Endothelial cell of umbilical vein (primary cell): ENCODE data around the gene SMARCAD1. TPM values are rescaled to one million over a fixed set of nuclear protein-coding genes. Genes with fewer than 3 reads are reported as not detected.

ENCODE experiments used
- BruUV-seq: library from RNA; stranded (reverse); fragments of 400-500 nt; replicated peaks from 2 replicates; lab custom pipeline; 2021; lab: Mats Ljungman, UMichigan
- CTCF ChIA-PET: fragments of 300-600, 350-600 bp; sonication (Branson Sonifier 250); formaldehyde crosslinking; loops from one replicate; lab custom pipeline; 2021; ENCODE audit warnings: antibody characterized with exemption, inconsistent platforms; lab: Charles Lee
- POLR2A ChIA-PET: fragments of 300-600, 350-600 bp; sonication (Branson Sonifier 250); formaldehyde crosslinking; loops from one replicate; lab custom pipeline; 2021; ENCODE audit warnings: antibody characterized with exemption, inconsistent platforms; lab: Charles Lee
- DNase-seq: peaks from one replicate; pipeline ENCODE4 v3.0.0-alpha.2; 2011; ENCODE audit warnings: low read depth, low spot score
- FAIRE-seq: peaks from 2 replicates; lab custom pipeline; 2011; peaks lifted over from hg19 to GRCh38; lab: Jason Lieb, UNC
- H2AFZ ChIP-seq: 2 replicates; pipeline ENCODE4 v1.6.0; 2012; ENCODE audit warnings: low read depth, low read length, control low read depth, inconsistent platforms
- H3K27ac ChIP-seq: 2 replicates; pipeline ENCODE4 v1.5.1; 2011; ENCODE audit warnings: low read depth, mild to moderate bottlenecking, control low read depth, low read length, moderate library complexity; ENCODE audit not compliant: insufficient read depth
- H3K27me3 ChIP-seq, 2 experiments: 2 replicates each; pipeline versions ENCODE4 v1.6.0 to v1.6.1; 2011; ENCODE audit warnings: low read length in 2 of 2, mixed read lengths in 1 of 2; ENCODE audit not compliant: control insufficient read depth in 2 of 2, insufficient read depth in 2 of 2
- H3K36me3 ChIP-seq, 2 experiments: 2 replicates in 1 of 2; 3 replicates in 1 of 2; pipeline ENCODE4 v1.5.1; 2011; ENCODE audit warnings: low read length in 2 of 2, mild to moderate bottlenecking in 1 of 2, moderate library complexity in 1 of 2; ENCODE audit not compliant: control insufficient read depth in 2 of 2, insufficient read depth in 2 of 2; ENCODE audit errors: extremely low read depth in 1 of 2
- H3K4me1 ChIP-seq: 3 replicates; pipeline ENCODE4 v1.5.1; 2011; ENCODE audit warnings: mild to moderate bottlenecking, low read length; ENCODE audit not compliant: control insufficient read depth, insufficient read depth; ENCODE audit errors: extremely low read depth
- H3K4me2 ChIP-seq: 2 replicates; pipeline ENCODE4 v1.6.1; 2011; ENCODE audit warnings: low read length, control low read depth, mixed read lengths; ENCODE audit not compliant: insufficient read depth
- H3K4me3 ChIP-seq, 3 experiments: fragments of 200-600 bp in 1 of 3; sonication (generic), shearing (Covaris generic) in 1 of 3; replicated peaks in 1 of 3; 2 replicates each; pipeline ENCODE4 v1.5.1; 2011 to 2016; ENCODE audit warnings: control low read depth in 3 of 3, low read length in 3 of 3, mild to moderate bottlenecking in 2 of 3, inconsistent platforms in 1 of 3, low read depth in 1 of 3, moderate library complexity in 1 of 3; ENCODE audit not compliant: insufficient read depth in 1 of 3
- H3K79me2 ChIP-seq: 2 replicates; pipeline ENCODE4 v1.6.0; 2012; ENCODE audit warnings: low read length, inconsistent platforms; ENCODE audit not compliant: control insufficient read depth, insufficient read depth
- H3K9ac ChIP-seq: replicated peaks from 2 replicates; pipeline ENCODE3; 2011; ENCODE audit warnings: low read length, control low read depth; ENCODE audit not compliant: insufficient read depth; ENCODE audit errors: extremely low read depth
- H3K9me1 ChIP-seq: replicated peaks from 3 replicates; pipeline ENCODE4 v1.6.0; 2011; ENCODE audit warnings: mild to moderate bottlenecking, low read length; ENCODE audit not compliant: control insufficient read depth, insufficient read depth; ENCODE audit errors: extremely low read depth
- H3K9me3 ChIP-seq: replicated peaks from 2 replicates; pipeline ENCODE4 v1.5.1; 2012; ENCODE audit warnings: low read length, inconsistent platforms; ENCODE audit not compliant: control insufficient read depth, insufficient read depth
- H4K20me1 ChIP-seq: replicated peaks from 2 replicates; pipeline ENCODE3; 2011; ENCODE audit warnings: mild to moderate bottlenecking, low read length; ENCODE audit not compliant: control insufficient read depth, insufficient read depth; ENCODE audit errors: extremely low read depth
- EZH2 ChIP-seq: IDR thresholded peaks from 2 replicates; pipeline ENCODE4 v1.6.1; 2012; ENCODE audit warnings: borderline replicate concordance, low read depth, mild to moderate bottlenecking, moderate library complexity, low read length, inconsistent platforms; ENCODE audit not compliant: severe bottlenecking
- FOS ChIP-seq: IDR thresholded peaks from 2 replicates; pipeline ENCODE4 v1.6.1; 2011; ENCODE audit warnings: mild to moderate bottlenecking, low read length, moderate library complexity, borderline replicate concordance; ENCODE audit not compliant: insufficient read depth
- GATA2 ChIP-seq: IDR thresholded peaks from 2 replicates; pipeline ENCODE4 v1.7.0; 2011; ENCODE audit warnings: low read depth, mild to moderate bottlenecking, moderate library complexity, mixed read lengths, low read length; ENCODE audit not compliant: insufficient read length, insufficient read depth
- POLR2A ChIP-seq: IDR thresholded peaks from 2 replicates; pipeline ENCODE4 v1.6.1; 2012; ENCODE audit warnings: low read depth, mild to moderate bottlenecking, control low read depth, low read length
- dilution Hi-C: fragments of 300-500 bp; cut with MboI; formaldehyde crosslinking; loops from one replicate; pipeline ENCODE4 v1.15.0; 2019; ENCODE audit warnings: low sequenced_read_pairs; ENCODE audit not compliant: extremely low pct_ligation_motif_present
- intact Hi-C: fragments of 100-400 bp; cut with micrococcal nuclease; formaldehyde crosslinking; loops from one replicate; pipeline ENCODE4 v1.10.0; 2022
- polyA plus RNA-seq, 4 experiments: library from polyadenylated mRNA; depleted of rRNA in 3 of 4; stranded (reverse) in 3 of 4; unstranded in 1 of 4; fragments of >200 nt; gene quantifications; 2 replicates each; pipeline versions ENCODE4 v1.2.1 to v1.2.3, GENCODE V29; 2011 to 2012; ENCODE audit warnings: missing spikeins in 1 of 4
- total RNA-seq: library from RNA; stranded (reverse); gene quantifications from 2 replicates; pipeline ENCODE4 v1.2.3, GENCODE V29; 2021
- TF ChIP-seq, protein P1 (sequence below), 2 donors: IDR thresholded peaks; 1 replicate in 1 of 2; 2 replicates in 1 of 2; pipeline ENCODE4 v1.5.1; 2011; ENCODE audit warnings: low read length in 2 of 2, mild to moderate bottlenecking in 2 of 2, moderate library complexity in 2 of 2, control low read depth in 1 of 2, inconsistent platforms in 1 of 2, low read depth in 1 of 2; ENCODE audit not compliant: insufficient read depth in 1 of 2; ENCODE audit errors: extremely low read depth in 1 of 2
- TF ChIP-seq, protein P2 (sequence below): IDR thresholded peaks from 2 replicates; pipeline ENCODE4 v1.6.1; 2011; ENCODE audit not compliant: insufficient read depth, insufficient read length

Gene SMARCAD1
- total and polyA plus RNA-seq, 2 donors (not counting 3 experiments of a cell fraction or from before 2014, with no cell fraction given): 15.5 to 34.8 TPM

DNA sequence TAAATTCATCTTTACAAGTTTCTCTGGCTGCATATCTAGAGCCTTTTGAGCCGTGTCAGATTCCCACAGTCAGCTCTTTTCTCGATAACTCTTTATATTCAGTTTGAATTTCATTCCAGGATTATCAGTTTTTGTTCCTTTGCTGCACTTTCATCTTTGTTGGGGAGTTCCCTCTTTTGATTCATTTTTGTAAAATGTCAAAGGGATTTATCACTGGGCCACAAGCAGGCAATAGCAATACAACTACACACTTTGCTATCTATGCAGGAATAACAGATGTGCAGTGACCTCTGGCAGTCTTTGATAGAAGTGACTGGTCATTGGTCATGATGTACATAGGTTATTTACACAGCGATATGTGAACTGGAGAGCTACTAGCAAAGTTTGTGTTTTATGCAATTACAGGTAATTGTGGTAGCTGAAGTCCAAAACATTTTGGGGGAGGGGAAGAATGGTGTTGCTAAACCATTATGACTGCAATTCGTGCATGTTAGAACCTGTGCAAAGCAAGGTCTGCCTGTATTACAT, 91.1 kb downstream of the SMARCAD1 start:
- ChIA-PET CTCF (interaction anchor here (0.8 to 1.2 kb wide), 2 partner anchors 10 to 108 kb away, joined by 3 to 4 read pairs; no protein-coding TSS in a partner anchor), POLR2A (no interaction called here)
- no TSS peak for BruUV-seq
- H3K79me2 ChIP-seq: no peaks in the 10 kb centered on the region
- H3K4me1 ChIP-seq: no peaks in the 10 kb centered on the region
- dilution Hi-C loops: no loop called here
- DNase-seq (no peak), FAIRE-seq (no peak)
- H3K27ac ChIP-seq: no peak overlapping the region
- no peaks in the 10 kb centered on the region for H4K20me1 ChIP-seq
- no peaks in the 10 kb centered on the region for H3K36me3 ChIP-seq
- no peaks in the 10 kb centered on the region for H3K9me3 ChIP-seq
- H2AFZ ChIP-seq: no peak overlapping the region
- H3K27me3 ChIP-seq: no peaks in the 10 kb centered on the region
- no peak overlapping the region for H3K4me3 ChIP-seq
- intact Hi-C loops: no loop called here
- H3K4me2 ChIP-seq: no peak overlapping the region
- H3K9ac ChIP-seq: no peak overlapping the region
- TF ChIP-seq EZH2: no peak
- TF ChIP-seq POLR2A: no peak
- TF ChIP-seq FOS: no peak
- H3K9me1 ChIP-seq: no peaks in the 10 kb centered on the region

DNA sequence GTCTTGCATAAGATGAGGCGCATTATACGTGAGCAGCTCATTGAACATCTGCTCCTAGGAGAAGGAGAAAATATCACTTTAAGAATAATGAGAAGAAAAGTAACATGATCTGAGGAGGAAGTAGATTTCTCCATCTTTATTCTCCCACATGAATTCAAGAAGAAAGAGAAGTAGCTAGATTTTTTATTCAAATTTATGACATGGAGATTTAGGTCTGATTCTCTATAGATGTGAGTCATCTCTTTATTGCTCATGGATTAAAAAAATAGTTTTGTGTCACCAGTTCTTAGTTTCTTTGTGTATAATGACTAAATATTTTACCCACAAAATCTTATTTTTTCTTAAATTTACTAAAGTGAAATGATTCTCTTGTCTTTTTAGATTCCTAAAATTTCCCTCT, 94.5 kb downstream of the SMARCAD1 start:
- Histone ChIP-seq H3K79me2 (no peaks in the 10 kb centered on the region), H3K36me3 (no peaks in the 10 kb centered on the region), H3K9me1 (no peaks in the 10 kb centered on the region), H3K4me1 (peaks cover 16% of the 10 kb centered on the region), H3K9ac (no peak overlapping the region), H3K4me3 (no peak overlapping the region), H3K9me3 (no peaks in the 10 kb centered on the region), H2AFZ (no peak overlapping the region), H3K4me2 (no peak overlapping the region), H3K27me3 (no peaks in the 10 kb centered on the region), H3K27ac (no peak overlapping the region), H4K20me1 (no peaks in the 10 kb centered on the region)
- BruUV-seq: no TSS peak
- intact Hi-C loops (loop anchor here (5.0 to 10.0 kb wide), 4 partner anchors 105 to 823 kb away; no protein-coding TSS in a partner anchor), dilution Hi-C loops (no loop called here)
- FAIRE-seq: no peak
- POLR2A ChIA-PET: no interaction called here
- no peak for DNase-seq
- CTCF ChIA-PET: interaction anchor here (0.9 to 4.9 kb wide), 5 partner anchors 10 to 88 kb away, joined by 3 to 46 read pairs (median 5); no protein-coding TSS in a partner anchor
- TF ChIP-seq GATA2: no peak
- TF ChIP-seq, protein P1, sequence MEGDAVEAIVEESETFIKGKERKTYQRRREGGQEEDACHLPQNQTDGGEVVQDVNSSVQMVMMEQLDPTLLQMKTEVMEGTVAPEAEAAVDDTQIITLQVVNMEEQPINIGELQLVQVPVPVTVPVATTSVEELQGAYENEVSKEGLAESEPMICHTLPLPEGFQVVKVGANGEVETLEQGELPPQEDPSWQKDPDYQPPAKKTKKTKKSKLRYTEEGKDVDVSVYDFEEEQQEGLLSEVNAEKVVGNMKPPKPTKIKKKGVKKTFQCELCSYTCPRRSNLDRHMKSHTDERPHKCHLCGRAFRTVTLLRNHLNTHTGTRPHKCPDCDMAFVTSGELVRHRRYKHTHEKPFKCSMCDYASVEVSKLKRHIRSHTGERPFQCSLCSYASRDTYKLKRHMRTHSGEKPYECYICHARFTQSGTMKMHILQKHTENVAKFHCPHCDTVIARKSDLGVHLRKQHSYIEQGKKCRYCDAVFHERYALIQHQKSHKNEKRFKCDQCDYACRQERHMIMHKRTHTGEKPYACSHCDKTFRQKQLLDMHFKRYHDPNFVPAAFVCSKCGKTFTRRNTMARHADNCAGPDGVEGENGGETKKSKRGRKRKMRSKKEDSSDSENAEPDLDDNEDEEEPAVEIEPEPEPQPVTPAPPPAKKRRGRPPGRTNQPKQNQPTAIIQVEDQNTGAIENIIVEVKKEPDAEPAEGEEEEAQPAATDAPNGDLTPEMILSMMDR (IDR thresholded peaks at IDR 0.05; ENCODE audit: extremely low read depth in 1 of 2, insufficient read depth in 1 of 2, low read depth in 1 of 2, low read length in 2 of 2): no peak
- no peak for TF ChIP-seq FOS
- no peak for TF ChIP-seq POLR2A
- TF ChIP-seq, protein P2, sequence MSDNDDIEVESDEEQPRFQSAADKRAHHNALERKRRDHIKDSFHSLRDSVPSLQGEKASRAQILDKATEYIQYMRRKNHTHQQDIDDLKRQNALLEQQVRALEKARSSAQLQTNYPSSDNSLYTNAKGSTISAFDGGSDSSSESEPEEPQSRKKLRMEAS: no peak
